NCI-H526 (cell line): ENCODE data around the gene ATR.
A peak's percentile ranks its signal among the peaks of the same experiment; 100 is the strongest.
"Not testable (repeated sequence)": the region's sequence is repeated elsewhere in the genome, so short reads cannot be mapped to it uniquely, and the experiment has no call there.

Source experiments
- DNase-seq, 2 experiments: peaks; one replicate each; lab custom pipeline; 2025; lab: John Stamatoyannopoulos, UW

Gene ATR

DNA sequence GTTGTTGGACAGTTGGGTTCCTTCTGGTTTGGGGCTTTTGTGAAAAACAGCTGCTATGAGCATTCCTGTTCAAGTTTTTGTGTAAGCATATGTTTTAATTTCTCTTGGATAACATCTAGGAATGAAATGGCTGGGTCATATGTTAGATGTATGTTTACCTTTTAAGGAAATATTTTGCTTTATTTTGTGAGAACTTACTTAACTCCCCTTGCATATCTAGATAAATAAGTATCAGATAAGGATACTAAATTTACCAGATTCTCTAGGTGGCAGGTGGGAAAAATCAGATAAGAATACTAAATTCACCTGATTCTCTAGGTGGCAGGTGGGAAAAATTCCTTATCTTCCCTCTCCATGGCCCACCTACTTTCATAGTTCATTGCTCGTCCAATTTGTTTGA lies 16.6 kb upstream of the ATR start:
- no peak for DNase-seq

DNA sequence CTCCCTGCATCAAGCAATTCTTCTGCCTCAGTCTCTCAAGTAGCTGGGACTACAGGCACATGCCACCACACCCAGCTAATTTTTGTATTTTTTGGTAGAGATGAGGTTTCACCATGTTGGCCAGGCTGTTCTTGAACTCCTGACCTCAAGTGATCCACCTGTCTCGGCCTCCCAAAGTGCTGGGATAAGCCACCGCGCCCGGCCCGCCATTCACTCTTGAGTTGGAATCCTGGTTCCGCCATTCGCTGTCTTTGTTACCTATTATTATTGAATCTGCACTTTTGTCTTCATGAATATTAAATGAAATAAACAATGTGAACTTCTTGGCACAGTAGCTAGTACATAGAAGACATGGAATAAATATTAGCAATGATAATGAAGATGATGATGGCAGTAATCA lies 13.7 kb upstream of the ATR start:
- not testable (repeated sequence) for DNase-seq

DNA sequence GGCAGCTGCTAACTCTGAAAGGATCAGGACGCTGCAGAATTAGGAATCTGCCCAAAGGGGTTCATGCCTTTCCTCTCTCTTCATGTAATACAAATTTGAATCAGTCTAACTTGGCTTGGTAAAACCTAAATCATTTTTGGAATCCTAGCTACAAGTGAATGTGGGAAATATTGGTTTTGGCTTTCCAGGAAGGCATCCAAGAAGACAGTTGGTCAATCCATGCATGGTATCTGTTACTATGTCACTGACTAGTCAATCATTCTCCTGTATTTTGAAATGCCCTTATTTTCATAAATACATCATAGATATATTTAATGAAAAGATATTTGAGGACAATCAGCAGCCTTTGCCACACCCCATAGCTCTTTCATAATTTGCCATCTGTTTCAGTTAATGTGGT lies 10.2 kb upstream of the ATR start:
- DNase-seq, result no peak

DNA sequence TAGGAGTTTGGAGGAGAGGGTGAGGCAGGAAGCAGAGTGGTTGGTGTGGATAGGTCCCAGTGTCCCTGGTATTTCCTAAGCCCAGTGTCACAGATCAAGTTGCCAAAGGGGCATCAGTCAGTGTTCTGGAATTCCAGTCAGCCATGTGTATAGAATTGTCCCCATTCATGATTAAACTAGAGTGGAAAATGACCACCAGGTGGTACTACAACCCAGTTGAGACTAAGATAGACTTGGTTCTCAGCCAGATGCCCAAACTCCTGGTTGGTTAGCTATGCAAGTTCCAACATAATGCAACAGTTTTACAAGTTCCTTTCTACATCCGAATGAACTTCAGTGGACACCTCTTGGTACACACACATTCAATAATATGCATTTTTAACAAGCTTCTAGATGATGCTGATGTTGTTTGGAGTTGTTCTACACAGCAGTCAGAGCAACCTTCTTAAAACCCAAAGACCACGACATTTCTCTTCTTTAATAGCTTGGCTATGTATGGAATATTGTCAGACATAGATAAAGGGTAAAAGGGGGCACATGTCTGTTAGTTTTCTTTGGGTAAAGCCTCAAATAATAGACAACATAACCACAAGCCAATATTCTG lies 8.4 kb upstream of the ATR start:
- DNase-seq, result peak; percentile 41 to 80

DNA sequence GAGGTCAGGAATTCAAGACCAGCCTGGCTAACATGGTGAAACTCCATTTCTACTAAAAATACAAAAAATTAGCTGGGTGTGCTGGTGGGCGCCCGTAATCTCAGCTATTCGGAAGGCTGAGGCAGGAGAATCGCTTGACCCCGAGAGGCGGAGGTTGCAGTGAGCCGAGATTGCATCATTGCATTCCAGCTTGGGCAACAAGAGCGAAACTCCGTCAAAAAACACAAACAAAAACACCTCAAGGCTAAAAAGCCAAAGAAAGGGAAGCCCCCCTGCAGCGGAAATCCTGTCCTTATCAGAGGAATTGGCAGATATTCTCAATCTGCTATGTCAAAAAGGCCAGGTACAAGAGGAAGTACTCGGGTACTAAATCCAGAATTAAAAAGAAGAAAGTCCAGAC lies 2.5 kb upstream of the ATR start:
- not testable (repeated sequence) for DNase-seq

DNA sequence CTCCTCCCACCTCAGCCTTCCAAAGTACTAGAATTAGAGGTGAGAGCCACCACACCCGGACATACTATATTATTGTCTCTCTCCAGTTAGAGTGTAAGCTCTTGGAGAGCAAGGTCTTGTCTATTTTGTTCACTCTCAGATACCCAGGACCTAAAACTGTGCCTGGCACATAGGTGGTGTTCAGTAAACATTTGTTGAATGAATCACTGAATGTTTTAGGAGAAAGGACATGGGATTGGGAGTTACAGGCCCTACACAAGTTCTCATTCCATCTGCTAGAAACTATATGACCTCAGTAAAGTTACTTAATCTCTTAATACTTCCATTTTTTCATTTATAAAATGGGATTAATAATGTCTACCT lies 1.5 kb upstream of the ATR start:
- DNase-seq, result no peak

DNA sequence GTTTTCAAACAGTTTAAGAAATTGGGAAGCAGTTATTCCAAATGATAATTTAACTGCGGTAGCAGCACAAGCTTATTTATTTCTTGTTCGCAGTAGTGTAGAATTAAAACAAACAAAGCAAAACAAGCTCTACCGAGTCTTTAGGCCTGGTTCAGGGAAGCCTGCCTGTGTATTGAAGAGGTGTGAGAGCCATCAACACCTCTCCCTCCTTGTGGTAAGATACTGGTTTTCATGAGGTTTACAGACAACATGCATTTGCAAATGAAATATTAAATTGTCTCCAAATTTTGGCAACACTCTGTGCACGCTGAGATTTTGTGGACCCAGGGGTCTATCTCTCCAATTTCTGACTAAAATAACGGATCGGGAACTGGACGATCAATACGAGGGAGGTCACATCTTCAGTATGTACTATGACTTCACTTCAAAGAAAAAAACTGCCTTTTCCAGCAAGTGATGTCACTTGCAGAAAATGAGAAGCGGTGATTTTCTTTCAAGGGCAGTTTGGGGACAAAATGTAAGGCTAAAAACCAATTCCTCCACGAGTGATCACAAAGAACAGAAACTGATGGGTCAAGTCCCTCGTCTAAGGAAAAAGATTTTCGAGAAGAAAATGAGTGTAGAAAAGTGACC lies 721 bp downstream of the ATR start:
- DNase-seq, result no peak

DNA sequence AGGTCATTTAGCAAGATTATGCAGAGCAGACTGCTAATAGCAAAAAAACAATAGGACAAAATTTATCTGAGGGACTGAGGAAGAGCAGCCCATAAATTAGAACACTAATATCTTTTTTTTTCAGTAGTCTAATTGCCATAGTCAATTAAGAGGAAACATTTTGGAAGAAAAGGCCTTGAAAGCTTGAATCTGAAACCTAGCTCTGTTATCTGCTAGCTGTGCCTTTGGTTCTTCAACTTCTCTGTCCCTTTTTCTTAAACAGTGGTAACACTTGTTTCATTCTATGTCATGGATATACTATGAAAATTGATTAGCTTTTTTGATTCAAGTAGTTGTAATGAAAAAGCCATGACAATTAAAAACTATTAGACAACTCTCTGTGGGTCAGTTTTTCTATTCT lies 1.7 kb downstream of the ATR start:
- no peak for DNase-seq

DNA sequence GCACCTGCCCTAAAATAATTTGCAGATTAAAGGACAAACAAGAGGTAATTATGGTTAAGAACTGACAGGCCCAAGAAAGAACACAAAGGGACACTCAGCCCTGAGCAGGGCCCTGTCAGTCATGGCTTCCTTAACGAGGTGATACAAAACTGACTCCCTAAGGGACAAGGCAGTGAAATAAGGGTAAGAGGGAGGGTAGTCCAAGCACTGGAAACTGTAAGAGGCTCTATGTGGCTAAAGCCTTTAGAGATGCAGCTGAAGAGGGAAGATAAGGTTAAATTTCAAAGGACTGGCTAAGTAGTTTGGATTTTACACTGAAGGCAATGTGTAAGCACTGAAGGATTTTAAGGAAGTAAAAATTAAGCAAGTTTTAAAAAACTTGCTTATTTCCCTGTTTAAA lies 3.9 kb downstream of the ATR start:
- no peak for DNase-seq

DNA sequence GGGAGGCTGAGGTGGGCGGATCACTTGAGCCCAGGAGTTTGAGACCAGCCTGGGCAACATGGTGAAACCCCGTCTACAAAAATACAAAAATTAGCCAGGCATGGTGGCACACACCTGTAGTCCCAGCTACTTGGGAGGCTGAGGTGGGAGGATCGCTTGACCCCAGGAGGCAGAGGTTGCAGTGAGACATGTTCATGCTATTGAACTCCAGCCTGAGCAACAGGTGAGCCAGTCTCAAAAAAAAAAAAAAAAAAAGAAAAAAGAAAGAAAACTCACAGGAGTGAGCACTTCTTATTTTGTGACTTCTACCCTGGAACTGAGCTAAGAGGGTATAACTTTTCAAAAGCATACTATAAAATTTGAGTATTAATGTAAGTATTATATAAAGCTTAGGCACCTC lies 4.3 kb downstream of the ATR start:
- DNase-seq, result not testable (repeated sequence)

DNA sequence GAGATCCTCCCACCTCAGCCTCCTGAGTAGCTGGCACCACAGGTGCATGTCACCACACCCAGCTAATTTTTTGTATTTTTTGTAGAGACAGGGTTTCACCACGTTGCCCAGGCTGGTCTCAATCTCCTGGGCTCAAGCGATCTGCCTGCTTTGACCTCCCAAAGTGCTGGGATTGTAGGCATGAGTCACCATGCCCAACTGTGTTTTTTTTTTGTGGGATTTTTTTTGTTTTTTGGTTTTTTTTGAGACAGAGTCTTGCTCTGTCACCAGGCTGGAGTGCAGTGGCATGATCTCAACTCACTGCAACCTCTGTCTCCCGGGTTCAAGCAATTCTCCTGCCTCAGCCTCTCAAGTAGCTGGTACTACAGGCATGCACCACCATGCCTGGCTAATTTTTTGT lies 9.1 kb downstream of the ATR start:
- not testable (repeated sequence) for DNase-seq

DNA sequence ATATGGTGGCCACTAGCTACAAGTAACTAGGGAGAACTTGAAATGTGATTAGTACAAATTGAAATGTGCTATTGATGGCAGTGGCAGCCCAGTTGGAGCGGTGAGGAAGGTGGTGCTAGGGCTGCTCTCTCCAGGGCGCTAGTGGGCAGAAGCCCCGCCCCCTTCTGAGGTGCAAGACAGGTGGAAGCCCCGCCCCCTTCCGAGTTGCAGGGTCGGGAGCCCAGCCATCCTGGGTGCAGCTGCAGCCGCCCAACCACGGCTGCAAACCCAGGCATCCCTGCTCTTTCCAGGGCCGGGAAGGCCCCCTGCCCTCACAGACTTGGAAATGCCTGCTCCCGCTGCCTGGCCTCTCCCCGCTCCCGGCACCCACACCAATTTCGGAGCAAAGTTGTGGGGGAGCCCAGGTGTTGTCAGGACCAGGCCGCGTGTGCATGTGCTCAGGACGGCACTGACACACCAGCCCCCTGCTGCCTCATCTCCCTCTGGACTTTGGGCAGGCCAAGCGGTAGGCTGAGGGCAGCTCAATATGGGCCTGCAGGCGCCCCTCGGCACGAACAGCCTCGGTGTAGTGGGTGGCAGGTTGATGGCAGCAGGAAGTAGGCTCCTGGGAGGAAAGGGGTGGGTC lies 10.0 kb downstream of the ATR start:
- DNase-seq, result no peak

DNA sequence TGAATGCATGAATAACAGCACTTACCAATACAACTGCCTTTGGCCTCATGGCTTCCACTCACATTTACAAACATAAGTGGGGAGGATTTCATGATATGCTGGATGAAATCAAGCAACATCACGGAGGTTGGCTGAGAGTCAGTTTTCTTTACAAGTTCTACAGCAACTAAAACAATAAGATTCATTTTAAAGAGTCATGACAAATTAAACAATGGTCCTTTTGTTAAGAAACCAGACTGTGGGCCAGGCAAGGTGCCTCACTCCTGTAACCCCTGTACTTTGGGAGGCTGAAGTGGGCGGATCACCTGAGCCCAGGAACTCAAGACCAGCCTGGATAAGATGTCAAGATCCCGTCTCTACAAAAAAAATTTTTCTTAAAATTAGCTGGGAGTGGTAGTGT lies 12.4 kb downstream of the ATR start:
- no peak for DNase-seq

DNA sequence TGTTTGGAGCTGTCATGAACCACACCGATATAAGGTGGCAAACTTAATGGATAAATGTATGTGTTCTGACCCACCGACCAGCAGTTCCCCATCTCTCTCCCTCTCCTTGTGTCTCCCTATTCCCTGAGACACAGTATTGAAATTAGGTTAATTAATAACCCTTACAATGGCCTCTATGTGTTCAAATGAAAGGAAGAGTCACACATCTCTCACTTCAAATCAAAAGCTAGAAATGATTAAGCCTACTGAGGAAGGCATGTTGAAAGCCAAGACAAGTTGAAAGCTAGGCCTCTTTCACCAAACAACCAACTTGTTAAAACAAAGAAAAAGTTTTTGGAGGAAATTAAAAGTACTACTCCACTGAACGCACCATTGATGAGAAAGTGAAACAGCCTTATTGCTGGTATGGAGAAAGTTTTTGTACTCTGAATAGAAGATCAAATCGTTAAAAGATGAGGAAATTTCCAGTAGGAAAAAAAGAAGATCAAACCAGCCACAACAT lies 15.0 kb downstream of the ATR start:
- DNase-seq, result no peak

DNA sequence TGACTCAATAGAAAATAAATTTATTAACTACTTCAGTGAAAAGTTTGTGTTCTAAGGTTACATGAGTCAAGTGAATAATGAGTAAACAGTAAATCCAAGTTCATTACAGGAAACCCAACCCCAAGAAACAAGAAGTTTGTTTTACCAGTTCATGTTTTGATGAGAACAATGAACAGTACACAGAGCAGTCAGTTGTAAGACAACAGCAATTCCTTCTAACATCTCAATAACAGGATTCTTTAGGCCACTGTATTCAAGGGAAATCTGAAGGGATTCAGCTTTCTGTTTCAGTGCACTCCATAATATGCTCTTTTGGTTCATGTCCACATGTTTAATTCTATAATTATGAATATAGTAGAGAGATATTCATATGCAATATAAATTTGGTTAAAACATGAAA lies 18.4 kb downstream of the ATR start:
- no peak for DNase-seq

DNA sequence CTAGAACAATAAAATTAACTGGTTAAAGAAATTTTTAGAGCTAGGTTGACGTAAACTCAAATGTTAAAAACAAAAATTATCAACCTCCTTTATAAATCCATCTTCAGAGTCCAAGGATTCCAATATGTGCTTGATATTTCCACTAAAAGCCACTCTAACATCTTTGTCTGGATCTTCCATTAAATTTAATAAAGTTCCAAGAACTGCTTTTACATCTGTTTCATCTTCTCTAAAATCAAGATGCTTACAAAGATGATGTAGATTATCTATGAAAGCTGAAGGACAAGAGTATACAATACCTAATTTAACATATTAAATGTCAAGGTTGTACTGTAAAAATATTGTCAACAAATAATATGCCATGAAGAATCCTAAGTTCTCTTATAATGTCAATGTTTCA lies 24.8 kb downstream of the ATR start:
- no peak for DNase-seq

DNA sequence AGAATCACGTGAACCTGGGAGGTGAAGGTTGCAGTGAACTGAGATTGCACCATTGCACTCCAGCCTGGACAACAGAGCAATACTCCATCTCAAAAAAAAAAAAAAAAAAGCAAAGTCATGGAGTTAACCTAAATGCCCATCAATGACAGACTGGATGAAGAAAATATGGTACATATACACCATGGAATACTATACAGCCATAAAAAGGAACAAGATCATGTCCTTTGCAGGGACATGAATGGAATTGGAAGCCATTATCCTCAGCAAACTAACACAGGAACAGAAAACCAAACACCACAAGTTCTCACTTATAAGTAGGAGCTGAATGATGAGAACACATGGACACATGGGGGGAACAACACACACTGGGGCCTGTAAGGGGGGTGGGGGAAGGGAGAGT lies 26.0 kb downstream of the ATR start:
- DNase-seq, result not testable (repeated sequence)

DNA sequence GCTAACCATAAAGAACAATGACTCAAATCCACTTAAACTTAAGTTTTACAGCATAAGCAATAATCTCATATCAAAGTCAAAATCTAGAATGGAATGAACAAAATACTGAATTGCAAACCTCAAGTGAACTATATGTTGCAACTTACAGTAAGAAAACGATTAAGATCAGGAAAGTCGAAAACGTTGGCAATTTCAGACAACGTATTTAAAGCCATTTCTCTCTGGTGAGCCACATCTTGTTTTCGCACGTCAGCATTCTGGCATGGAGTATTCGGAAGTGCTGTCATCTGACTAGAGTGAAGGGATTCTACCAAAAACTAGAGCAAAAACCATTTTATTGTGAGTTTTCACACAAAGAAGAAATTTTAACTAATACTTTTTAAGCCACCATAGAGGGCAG lies 28.5 kb downstream of the ATR start:
- DNase-seq, result no peak

DNA sequence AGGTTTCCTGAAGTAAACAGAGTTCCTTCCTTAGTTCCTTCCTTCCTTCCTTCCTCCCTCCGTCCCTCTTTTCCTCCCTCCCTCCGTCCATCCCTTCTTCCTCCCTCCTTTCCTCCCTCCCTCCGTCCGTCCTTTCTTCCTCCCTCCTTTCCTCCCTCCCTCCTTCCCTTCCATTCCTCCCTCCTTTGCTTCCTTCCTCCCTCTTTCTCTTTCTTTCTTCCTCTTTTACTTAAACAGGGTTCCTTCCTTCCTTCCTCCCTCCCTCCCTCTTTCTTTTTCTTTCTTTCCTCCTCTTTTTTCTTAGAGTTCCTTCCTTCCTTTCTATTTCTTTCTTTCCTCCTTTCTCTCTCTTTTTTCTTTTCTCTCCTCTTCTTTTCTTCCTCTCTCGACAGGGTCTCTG lies 35.2 kb downstream of the ATR start:
- no peak for DNase-seq

DNA sequence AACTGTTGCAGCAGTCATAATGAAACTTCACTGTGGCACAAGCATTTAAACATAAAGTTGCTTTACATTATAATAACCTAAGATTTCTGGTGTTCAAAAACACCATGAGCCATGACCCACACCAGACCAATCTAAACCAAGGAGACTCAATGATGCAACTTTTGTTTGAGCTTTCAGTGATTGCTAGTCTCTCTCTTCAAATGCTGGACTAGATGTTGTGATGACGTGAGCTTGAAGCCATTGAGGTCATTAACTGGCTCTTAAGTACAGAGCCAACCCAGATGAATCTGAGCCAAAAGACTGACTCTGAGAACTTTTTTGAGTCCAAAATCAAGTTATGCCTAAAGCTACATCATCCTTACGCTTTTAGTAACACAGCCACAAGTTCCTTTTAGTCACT lies 36.5 kb downstream of the ATR start:
- DNase-seq, result no peak

DNA sequence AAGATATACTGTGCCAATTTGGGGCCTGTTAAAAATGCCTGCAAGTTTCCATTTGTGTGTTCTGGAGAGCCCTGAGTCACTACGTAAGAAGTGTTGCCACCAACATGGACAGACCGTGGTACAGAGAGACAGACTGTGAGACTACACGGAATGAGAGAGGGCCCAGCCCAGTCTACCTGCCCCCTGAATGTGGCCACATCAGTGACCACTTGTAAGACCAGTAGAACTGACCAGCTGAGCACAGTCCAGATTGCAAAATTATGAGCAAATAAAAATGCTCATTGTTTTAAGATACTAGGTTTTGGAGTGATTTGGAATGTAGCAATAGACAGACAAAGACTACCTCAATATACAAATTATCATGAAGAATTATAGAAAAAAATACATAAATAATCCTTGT lies 42.0 kb downstream of the ATR start:
- no peak for DNase-seq

DNA sequence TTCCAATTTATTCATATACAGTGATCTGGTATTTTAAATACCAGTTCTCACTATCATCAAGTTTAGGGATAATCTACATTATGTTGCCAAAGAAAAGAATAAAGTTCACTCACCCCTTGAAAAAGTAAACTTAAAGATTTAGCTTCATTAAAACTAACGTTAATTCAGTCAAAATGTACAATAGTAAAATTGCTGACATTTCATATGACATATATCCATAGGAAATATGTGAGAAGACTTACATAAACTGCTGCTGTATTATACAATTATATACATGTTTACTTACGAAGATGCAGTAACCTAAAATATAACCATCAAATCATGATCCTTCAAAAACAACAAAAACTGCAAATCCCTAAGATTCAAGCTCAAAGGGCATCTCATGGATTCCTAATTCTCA lies 44.0 kb downstream of the ATR start:
- no peak for DNase-seq

DNA sequence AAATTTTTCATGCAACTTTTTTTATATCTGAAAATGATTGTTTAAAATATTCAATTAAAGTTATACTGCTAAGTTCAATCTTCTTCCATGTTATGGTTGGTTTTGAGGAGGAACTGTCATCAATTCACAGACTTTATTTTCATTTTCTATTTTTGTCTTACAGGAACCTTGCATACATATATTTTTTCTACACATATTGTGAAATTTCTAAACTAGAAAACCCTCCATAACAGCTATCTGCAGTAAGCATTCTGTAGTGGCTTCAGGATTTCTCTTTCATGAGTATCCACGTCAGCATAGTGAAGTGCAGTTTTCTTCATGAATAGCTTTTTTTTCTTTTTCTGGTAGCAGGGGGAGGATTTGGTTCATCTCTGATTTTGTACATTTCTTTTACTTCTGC lies 48.2 kb downstream of the ATR start:
- DNase-seq, result no peak
